PC-9 (cell line): ENCODE measurements around the gene MCUB. TPM values are rescaled to one million over a fixed set of nuclear protein-coding genes. Genes with fewer than 3 reads are reported as not detected.

ENCODE experiments used
- BruUV-seq: library from RNA; stranded (reverse); fragments of 400-500 nt; replicated peaks from 2 replicates; lab custom pipeline; 2021; lab: Mats Ljungman, UMichigan
- CTCF ChIA-PET: fragments of 300-600 bp; sonication (Branson Sonifier 250); formaldehyde crosslinking; loops from one replicate; lab custom pipeline; 2022; ENCODE audit warnings: antibody characterized with exemption; lab: Charles Lee
- POLR2A ChIA-PET: fragments of 300-600 bp; sonication (Branson Sonifier 250); formaldehyde crosslinking; loops from one replicate; lab custom pipeline; 2022; ENCODE audit warnings: antibody characterized with exemption; ENCODE audit not compliant: unreplicated experiment; lab: Charles Lee
- DNase-seq, 2 experiments: peaks; one replicate each; pipeline versions ENCODE4 v3.0.0 to v3.0.0-alpha.2; 2015 to 2022; ENCODE audit warnings: mixed read lengths in 1 of 2
- H2AFZ ChIP-seq: fragments of 200-600 bp; sonication (generic); 2 replicates; pipeline ENCODE4 v1.8.1; 2017; ENCODE audit warnings: antibody characterized with exemption
- H3F3A ChIP-seq: fragments of 200-600 bp; sonication (generic); 2 replicates; pipeline ENCODE4 v1.8.1; 2017; ENCODE audit warnings: antibody characterized with exemption, mild to moderate bottlenecking, low read depth; ENCODE audit not compliant: insufficient read depth
- H3K27ac ChIP-seq: fragments of 200-600 bp; sonication (generic); 2 replicates; pipeline ENCODE4 v1.6.1; 2016; ENCODE audit warnings: mixed run types
- H3K27me3 ChIP-seq: fragments of 200-600 bp; sonication (generic); 2 replicates; pipeline ENCODE4 v1.6.1; 2016; ENCODE audit warnings: low read depth, mixed run types; ENCODE audit not compliant: insufficient read depth
- H3K36me3 ChIP-seq: fragments of 200-600 bp; sonication (generic); 2 replicates; pipeline ENCODE4 v1.6.1; 2016; ENCODE audit warnings: low read depth, mixed run types
- H3K4me1 ChIP-seq: fragments of 200-600 bp; sonication (generic); replicated peaks from 2 replicates; pipeline ENCODE4 v1.6.1; 2016; ENCODE audit warnings: mixed run types; ENCODE audit not compliant: insufficient read depth
- H3K4me2 ChIP-seq: fragments of 200-600 bp; sonication (generic); 2 replicates; pipeline ENCODE4 v1.6.1; 2017; ENCODE audit warnings: mixed run types
- H3K4me3 ChIP-seq: fragments of 200-600 bp; sonication (generic); 2 replicates; pipeline ENCODE4 v1.6.1; 2016; ENCODE audit warnings: mixed run types
- H3K79me2 ChIP-seq: fragments of 200-600 bp; sonication (generic); 2 replicates; pipeline ENCODE4 v1.6.1; 2017; ENCODE audit warnings: low read depth, mixed run types
- H3K9me2 ChIP-seq: fragments of 200-600 bp; sonication (generic); 2 replicates; pipeline ENCODE4 v1.8.1; 2017; ENCODE audit warnings: mild to moderate bottlenecking; ENCODE audit not compliant: insufficient read depth
- H3K9me3 ChIP-seq: fragments of 200-600 bp; sonication (generic); 2 replicates; pipeline ENCODE4 v1.8.1; 2016; ENCODE audit warnings: low read depth; ENCODE audit not compliant: insufficient read depth
- H4K20me1 ChIP-seq: fragments of 200-600 bp; sonication (generic); 2 replicates; pipeline ENCODE4 v1.8.1; 2017; ENCODE audit not compliant: insufficient read depth
- EZH2 ChIP-seq: fragments of 200-600 bp; sonication (generic); IDR thresholded peaks from 2 replicates; pipeline ENCODE4 v1.8.0; 2017; ENCODE audit warnings: antibody characterized with exemption, low read depth
- intact Hi-C: fragments of 100-400 bp; cut with micrococcal nuclease; formaldehyde crosslinking; loops from one replicate; pipeline ENCODE4 v1.10.0; 2022; ENCODE audit not compliant: unreplicated experiment
- total RNA-seq: library from RNA; stranded (reverse); gene quantifications from 2 replicates; pipeline ENCODE4 v1.2.3, GENCODE V29; 2021
- TF ChIP-seq, protein P1 (sequence below): fragments of 200-600 bp; sonication (generic); conservative IDR thresholded peaks from 2 replicates; pipeline ENCODE4 v1.6.1; 2017; ENCODE audit warnings: mixed run types, antibody characterized with exemption, mild to moderate bottlenecking, moderate library complexity

MCUB gene
- total RNA-seq, 1 experiment from 2014 or later = 15.4 TPM

DNA sequence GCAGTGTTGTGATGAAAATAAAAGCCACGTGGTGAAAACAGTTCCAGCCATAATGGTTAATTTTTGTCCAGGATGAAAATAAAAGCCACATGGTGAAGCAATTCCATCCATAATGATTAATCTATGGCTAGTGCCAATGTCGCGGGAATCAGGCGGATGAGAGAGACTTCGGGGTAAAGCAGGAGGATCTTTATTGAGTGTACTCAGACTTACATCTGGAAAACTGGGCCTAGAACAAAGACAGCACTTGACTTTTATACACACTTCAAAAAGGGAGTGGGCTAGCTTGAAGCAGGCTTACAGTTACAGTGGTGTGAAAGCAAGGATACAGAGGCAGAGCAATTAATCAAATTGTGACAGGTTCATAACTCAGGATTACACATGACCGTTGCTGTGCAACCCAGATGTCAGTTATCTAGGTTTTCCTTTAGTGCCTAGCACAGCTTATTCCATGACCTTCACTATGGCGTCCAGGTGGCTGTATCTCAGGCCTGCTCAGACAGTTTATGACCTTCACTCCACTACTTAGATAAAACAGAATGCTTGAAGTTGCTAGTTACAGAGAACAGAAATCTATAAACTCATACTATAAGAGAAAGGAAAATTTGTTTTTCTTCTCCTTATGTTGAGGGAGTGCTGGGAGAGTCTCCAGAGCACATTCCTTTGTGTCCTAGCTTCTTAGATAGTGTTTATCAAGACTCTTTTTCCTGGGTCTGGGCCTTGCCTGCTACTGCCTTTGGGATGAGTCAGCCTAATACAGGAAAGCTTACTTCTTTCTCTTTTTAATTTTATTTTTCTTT, 175.7 kb downstream of the MCUB start:
- ChIA-PET POLR2A (no interaction called here), CTCF (no interaction called here)
- Histone ChIP-seq H3K4me3 (no peak overlapping the region), H3K79me2 (no peaks in the 10 kb centered on the region), H3K9me3 (no peaks in the 10 kb centered on the region), H3K27ac (no peak overlapping the region), H3K4me1 (no peaks in the 10 kb centered on the region), H2AFZ (no peak overlapping the region), H4K20me1 (no peaks in the 10 kb centered on the region), H3K9me2 (no peaks in the 10 kb centered on the region), H3K4me2 (no peak overlapping the region), H3K27me3 (no peaks in the 10 kb centered on the region), H3K36me3 (no peaks in the 10 kb centered on the region), H3F3A (peaks cover under 1% of the 10 kb centered on the region; the same call in 1 of the 2 replicates)
- no peak for DNase-seq
- intact Hi-C loops = no loop called here
- TF ChIP-seq, protein P1, sequence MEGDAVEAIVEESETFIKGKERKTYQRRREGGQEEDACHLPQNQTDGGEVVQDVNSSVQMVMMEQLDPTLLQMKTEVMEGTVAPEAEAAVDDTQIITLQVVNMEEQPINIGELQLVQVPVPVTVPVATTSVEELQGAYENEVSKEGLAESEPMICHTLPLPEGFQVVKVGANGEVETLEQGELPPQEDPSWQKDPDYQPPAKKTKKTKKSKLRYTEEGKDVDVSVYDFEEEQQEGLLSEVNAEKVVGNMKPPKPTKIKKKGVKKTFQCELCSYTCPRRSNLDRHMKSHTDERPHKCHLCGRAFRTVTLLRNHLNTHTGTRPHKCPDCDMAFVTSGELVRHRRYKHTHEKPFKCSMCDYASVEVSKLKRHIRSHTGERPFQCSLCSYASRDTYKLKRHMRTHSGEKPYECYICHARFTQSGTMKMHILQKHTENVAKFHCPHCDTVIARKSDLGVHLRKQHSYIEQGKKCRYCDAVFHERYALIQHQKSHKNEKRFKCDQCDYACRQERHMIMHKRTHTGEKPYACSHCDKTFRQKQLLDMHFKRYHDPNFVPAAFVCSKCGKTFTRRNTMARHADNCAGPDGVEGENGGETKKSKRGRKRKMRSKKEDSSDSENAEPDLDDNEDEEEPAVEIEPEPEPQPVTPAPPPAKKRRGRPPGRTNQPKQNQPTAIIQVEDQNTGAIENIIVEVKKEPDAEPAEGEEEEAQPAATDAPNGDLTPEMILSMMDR = no peak
- TF ChIP-seq EZH2 = no peak
- no TSS peak for BruUV-seq

Other genes with a start within 250 kb of the MCUB start
- gene SEC24B, start 126.4 kb upstream of the MCUB start, total RNA-seq = 14.3 and 21.7 TPM in 2 replicates
- 22.3 and 22.4 TPM in 2 replicates for gene CASP6, start 143.2 kb downstream of the MCUB start, total RNA-seq
- 30.8 and 36.3 TPM in 2 replicates for gene PLA2G12A, start 169.8 kb downstream of the MCUB start, total RNA-seq
- 1.6 and 2.2 TPM in 2 replicates for gene CFI, start 241.8 kb downstream of the MCUB start, total RNA-seq